T-helper 2 cell treated with Interferon-gamma antibody and Interleukin-4, amounts not matched to agents 100 ng/mL and 5 ng/mL, for 36 hours (primary cell): ENCODE data around the gene P4HA2. TPM values are rescaled to one million over a fixed set of nuclear protein-coding genes. Genes with fewer than 3 reads are reported as not detected.
"Not testable (repeated sequence)": the region's sequence is repeated elsewhere in the genome, so short reads cannot be mapped to it uniquely, and the experiment has no call there.

Source experiments
- intact Hi-C: fragments of 100-400 bp; cut with micrococcal nuclease; formaldehyde crosslinking; loops from one replicate; pipeline ENCODE4 v1.15.1; 2023
- total RNA-seq: library from RNA; stranded (reverse); gene quantifications from 2 replicates; pipeline ENCODE4 v1.2.3, GENCODE V29; 2022

Gene P4HA2
- total RNA-seq, 1 donor from 2014 or later: 16.8 TPM

DNA sequence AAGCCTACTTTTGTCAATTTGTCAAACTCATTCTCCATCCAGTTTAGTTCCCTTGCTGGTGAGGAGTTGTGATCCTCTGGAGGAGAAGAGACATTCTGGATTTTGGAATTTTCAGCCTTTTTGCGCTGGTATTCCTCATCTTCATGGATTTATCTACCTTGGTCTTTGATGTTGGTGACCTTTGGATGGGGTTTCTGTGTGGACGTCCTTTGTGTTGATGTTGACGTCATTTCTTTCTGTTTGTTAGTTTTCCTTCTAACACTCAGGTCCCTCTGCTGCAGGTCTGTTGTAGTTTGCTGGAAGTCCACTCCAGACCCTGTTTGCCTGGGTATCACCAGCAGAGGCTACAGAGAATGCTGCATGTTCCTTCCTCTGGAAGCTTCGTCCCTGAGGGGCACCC is 71.2 kb downstream of the P4HA2 start:
- intact Hi-C loops: no loop called here

DNA sequence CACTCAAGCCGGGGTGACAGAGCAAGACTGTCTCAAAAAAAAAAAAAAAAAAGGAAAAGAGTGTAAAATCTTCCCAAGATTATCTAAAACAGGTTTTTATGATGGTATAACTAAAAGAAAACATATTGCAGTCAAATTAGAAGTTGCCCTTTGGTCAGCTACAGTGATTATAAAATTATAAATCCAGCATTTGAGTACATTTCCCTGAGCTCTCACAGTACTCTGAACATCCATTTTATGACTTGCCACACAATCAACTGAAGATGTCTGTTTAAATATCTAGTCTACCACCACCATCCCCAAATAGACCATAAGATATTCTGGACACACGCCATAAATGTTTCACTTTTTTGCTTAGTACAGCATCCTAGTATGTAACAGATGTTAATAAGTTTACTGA is 77.1 kb downstream of the P4HA2 start:
- intact Hi-C loops: no loop called here

DNA sequence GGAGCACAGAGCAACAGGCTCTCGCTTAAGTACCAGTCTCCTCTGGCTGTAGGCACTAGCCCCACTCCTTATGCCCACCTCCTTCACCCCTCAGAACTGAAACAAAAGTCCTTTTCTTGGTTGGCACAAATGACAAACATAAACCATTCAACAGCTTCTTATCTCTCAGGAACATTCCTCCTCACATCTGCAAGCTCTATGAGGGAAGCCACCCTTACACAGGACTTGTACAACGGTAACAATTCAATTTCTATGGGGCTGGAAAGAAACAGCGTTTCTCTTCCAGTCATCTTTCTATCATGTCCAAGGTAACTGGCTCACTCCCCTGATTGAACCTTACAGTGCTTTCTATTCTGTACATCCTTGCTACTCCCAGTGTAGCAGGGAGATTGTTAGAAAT is 80.0 kb downstream of the P4HA2 start:
- intact Hi-C loops: no loop called here

DNA sequence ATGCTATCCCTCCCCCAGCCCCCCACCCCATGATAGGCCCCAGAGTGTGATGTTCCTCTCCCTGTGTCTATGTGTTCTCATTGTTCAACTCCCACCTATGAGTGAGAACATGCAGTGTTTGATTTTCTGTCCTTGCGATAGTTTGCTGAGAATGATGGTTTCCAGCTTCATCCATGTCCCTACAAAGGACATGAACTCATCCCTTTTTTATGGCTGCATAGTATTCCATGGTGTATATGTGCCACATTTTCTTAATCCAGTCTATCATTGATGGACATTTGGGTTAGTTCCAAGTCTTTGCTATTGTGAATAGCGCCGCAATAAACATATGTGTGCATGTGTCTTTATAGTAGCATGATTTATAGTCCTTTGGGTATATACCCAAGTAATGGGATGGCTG is 82.3 kb downstream of the P4HA2 start:
- intact Hi-C loops: not testable (repeated sequence)

DNA sequence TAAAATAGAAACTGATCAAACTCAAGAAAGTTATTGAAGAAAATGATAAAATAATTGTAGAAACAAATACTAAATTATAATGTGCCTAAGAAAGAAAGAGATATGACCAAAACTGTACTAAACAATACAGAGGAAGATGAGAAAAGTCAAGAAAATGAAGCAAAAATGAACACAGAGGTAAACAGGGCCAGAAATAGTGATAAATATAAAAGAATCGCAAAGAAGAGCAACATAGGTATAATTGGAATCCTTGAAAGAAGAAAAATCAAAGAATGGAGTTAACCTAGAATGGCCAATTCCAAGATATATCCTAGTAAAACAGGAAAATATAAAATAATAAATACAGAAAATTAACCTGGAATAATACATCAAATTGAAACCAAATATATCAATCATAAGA is 84.5 kb downstream of the P4HA2 start:
- intact Hi-C loops: no loop called here

DNA sequence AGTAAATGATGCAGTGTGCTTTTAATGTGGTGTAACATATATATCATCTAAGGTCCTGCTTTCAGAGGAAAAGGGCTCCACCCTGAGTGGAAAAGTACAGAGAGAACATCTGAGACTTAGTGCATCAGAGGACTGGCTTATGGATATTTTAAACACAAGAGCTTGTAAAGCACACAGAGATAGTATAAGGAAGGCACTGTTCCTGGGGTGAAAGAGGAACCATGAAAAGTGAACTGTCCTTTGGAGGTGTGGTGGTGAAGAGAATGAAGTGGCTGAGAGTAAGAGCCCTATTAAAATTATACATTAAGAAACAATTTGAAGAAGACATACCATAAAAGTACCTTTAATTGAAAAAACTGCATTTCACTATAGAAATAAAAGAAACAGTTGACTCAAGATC is 85.2 kb downstream of the P4HA2 start:
- intact Hi-C loops: no loop called here

Other genes starting within 250 kb of the P4HA2 start
- 10.2 and 10.6 TPM in 2 replicates for gene ACSL6, start 216.2 kb downstream of the P4HA2 start, total RNA-seq
- gene IL3, start 167.2 kb downstream of the P4HA2 start, total RNA-seq: 0.82 TPM in 2 replicates
- 54.1 TPM in 2 replicates for gene CSF2, start 154.1 kb downstream of the P4HA2 start, total RNA-seq
- 0.23 and 0.45 TPM in 2 replicates for gene PDLIM4, start 29.8 kb upstream of the P4HA2 start, total RNA-seq
- 0.25 and 0.30 TPM in 2 replicates for gene SLC22A4, start 66.5 kb upstream of the P4HA2 start, total RNA-seq
- 3.4 and 4.8 TPM in 2 replicates for gene SLC22A5, start 141.9 kb upstream of the P4HA2 start, total RNA-seq